ENCODE results near the gene ANKMY1. TPM values are rescaled to one million over a fixed set of nuclear protein-coding genes. Genes with fewer than 3 reads are reported as not detected.

The ANKMY1 gene
- total and polyA plus RNA-seq, 2 of the 13 experiments (the other 11 are each of a cell fraction or from before 2014, with no cell fraction given): 11.7 to 18.8 TPM

DNA sequence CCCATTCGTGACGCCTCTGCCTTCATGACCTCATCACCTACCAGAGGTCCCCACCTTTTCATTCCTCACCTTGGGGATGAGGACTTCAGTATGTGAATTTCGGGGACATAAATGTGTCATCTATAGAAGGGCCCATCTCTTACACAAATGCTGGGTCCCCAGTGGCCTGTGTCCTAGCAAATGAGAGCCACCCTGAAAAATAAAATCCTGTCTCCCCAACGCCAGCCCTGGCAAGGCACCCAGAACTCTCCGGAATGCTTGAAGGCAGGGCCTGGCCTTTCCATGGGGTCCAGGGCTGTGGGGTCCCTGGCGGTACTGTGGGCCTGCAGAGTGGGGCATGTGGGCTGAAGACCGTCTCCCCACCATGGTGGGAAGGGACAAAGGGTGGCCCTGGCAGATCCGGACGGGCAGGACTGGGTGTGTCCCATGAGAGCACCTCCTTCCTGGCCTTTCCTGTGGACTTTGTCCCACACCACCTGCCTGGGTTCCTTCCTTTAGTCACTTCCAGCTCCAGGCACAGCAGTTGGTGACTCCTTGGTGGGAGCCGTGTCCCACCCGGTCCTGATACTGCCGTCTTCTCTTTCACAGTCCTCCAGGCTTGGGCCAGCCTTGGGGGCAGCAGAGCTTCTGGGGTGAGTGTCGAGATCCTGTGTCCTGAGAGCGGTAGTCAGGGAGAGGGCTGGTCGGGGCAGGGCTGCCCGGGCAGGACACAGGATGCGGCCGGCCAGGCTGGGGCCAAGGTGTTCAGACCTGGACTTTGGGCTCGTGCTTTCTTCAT, 47.3 kb upstream of the ANKMY1 start (continued):
- TF ChIP-seq ZNF770 (CRISPR knock-in tag; IDR thresholded peaks at IDR 0.05) (no peak), NFIC (IDR thresholded peaks at IDR 0.05; ENCODE audit: low read length) (no peak), BORCS8-MEF2B (CRISPR knock-in tag; IDR thresholded peaks at IDR 0.05) (peak; percentile 49; the same call in 1 of the 2 replicates), HIC2 (CRISPR knock-in tag; IDR thresholded peaks at IDR 0.05; ENCODE audit: low read depth) (peak; percentile 59; the same call in 1 of the 2 replicates), REXO4 (CRISPR knock-in tag; IDR thresholded peaks at IDR 0.05; ENCODE audit: borderline replicate concordance) (no peak), ZFP82 (CRISPR knock-in tag; IDR thresholded peaks at IDR 0.05; ENCODE audit: borderline replicate concordance) (0 out of 2 replicates have a peak, but pooled peaks have one; percentile 53), SIX4 (CRISPR knock-in tag; IDR thresholded peaks at IDR 0.05) (no peak), ZNF737 (CRISPR knock-in tag; IDR thresholded peaks at IDR 0.05; ENCODE audit: borderline replicate concordance) (no peak), RARA (CRISPR knock-in tag; IDR thresholded peaks at IDR 0.05) (peak; percentile 8; the same call in 1 of the 2 replicates), FOXK1 (CRISPR knock-in tag; IDR thresholded peaks at IDR 0.05; ENCODE audit: borderline replicate concordance, low read depth) (no peak)
- TF ChIP-seq, protein P1, sequence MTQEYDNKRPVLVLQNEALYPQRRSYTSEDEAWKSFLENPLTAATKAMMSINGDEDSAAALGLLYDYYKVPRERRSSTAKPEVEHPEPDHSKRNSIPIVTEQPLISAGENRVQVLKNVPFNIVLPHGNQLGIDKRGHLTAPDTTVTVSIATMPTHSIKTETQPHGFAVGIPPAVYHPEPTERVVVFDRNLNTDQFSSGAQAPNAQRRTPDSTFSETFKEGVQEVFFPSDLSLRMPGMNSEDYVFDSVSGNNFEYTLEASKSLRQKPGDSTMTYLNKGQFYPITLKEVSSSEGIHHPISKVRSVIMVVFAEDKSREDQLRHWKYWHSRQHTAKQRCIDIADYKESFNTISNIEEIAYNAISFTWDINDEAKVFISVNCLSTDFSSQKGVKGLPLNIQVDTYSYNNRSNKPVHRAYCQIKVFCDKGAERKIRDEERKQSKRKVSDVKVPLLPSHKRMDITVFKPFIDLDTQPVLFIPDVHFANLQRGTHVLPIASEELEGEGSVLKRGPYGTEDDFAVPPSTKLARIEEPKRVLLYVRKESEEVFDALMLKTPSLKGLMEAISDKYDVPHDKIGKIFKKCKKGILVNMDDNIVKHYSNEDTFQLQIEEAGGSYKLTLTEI (CRISPR knock-in tag; conservative IDR thresholded peaks at IDR 0.05): no peak
- TF ChIP-seq, protein P2, sequence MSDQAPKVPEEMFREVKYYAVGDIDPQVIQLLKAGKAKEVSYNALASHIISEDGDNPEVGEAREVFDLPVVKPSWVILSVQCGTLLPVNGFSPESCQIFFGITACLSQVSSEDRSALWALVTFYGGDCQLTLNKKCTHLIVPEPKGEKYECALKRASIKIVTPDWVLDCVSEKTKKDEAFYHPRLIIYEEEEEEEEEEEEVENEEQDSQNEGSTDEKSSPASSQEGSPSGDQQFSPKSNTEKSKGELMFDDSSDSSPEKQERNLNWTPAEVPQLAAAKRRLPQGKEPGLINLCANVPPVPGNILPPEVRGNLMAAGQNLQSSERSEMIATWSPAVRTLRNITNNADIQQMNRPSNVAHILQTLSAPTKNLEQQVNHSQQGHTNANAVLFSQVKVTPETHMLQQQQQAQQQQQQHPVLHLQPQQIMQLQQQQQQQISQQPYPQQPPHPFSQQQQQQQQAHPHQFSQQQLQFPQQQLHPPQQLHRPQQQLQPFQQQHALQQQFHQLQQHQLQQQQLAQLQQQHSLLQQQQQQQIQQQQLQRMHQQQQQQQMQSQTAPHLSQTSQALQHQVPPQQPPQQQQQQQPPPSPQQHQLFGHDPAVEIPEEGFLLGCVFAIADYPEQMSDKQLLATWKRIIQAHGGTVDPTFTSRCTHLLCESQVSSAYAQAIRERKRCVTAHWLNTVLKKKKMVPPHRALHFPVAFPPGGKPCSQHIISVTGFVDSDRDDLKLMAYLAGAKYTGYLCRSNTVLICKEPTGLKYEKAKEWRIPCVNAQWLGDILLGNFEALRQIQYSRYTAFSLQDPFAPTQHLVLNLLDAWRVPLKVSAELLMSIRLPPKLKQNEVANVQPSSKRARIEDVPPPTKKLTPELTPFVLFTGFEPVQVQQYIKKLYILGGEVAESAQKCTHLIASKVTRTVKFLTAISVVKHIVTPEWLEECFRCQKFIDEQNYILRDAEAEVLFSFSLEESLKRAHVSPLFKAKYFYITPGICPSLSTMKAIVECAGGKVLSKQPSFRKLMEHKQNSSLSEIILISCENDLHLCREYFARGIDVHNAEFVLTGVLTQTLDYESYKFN (CRISPR knock-in tag; conservative IDR thresholded peaks at IDR 0.05): peak; percentile 77
- TF ChIP-seq, protein P3, sequence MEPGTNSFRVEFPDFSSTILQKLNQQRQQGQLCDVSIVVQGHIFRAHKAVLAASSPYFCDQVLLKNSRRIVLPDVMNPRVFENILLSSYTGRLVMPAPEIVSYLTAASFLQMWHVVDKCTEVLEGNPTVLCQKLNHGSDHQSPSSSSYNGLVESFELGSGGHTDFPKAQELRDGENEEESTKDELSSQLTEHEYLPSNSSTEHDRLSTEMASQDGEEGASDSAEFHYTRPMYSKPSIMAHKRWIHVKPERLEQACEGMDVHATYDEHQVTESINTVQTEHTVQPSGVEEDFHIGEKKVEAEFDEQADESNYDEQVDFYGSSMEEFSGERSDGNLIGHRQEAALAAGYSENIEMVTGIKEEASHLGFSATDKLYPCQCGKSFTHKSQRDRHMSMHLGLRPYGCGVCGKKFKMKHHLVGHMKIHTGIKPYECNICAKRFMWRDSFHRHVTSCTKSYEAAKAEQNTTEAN (CRISPR knock-in tag; conservative IDR thresholded peaks at IDR 0.05): no peak
- TF ChIP-seq, protein P4, sequence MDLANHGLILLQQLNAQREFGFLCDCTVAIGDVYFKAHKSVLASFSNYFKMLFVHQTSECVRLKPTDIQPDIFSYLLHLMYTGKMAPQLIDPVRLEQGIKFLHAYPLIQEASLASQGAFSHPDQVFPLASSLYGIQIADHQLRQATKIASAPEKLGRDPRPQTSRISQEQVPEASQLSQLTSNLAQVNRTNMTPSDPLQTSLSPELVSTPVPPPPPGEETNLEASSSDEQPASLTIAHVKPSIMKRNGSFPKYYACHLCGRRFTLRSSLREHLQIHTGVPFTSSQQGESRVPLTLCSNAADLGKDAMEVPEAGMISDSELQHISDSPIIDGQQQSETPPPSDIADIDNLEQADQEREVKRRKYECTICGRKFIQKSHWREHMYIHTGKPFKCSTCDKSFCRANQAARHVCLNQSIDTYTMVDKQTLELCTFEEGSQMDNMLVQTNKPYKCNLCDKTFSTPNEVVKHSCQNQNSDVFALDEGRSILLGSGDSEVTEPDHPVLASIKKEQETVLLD (CRISPR knock-in tag; IDR thresholded peaks at IDR 0.05; ENCODE audit: low read depth): no peak

All from HepG2 (cell line).